ENCODE measurements around the gene GSTM3.

Gene GSTM3

GRCh38 chr1:109740615-109741373 lies at the start of gene GSTM3:
Gene GSTM3 (minus strand): TSS chr1:109741038. CDS start chr1:109740287, 751 bp downstream.
- DNase-seq: peak; percentile 36

GRCh38 chr1:109790329-109790728 lies 49.5 kb upstream of the GSTM3 start:
- DNase-seq: no peak

GRCh38 chr1:109789551-109790180 lies 48.8 kb upstream of the GSTM3 start:
- DNase-seq: no peak

- DNase-seq: no peak
Observed at GRCh38 chr1:109788695-109789521, 48.1 kb upstream of the GSTM3 start.

- no peak for DNase-seq
Observed at GRCh38 chr1:109787845-109788601, 47.2 kb upstream of the GSTM3 start.

- DNase-seq: no peak
Observed at GRCh38 chr1:109787211-109787844, 46.5 kb upstream of the GSTM3 start.

GRCh38 chr1:109786531-109787021 lies 45.7 kb upstream of the GSTM3 start:
- no peak for DNase-seq

- DNase-seq: no peak
Observed at GRCh38 chr1:109786112-109786480, 45.3 kb upstream of the GSTM3 start.

GRCh38 chr1:109785446-109786111 lies 44.7 kb upstream of the GSTM3 start:
- DNase-seq: no peak

GRCh38 chr1:109784551-109785252 lies 43.9 kb upstream of the GSTM3 start:
- no peak for DNase-seq

GRCh38 chr1:109783436-109783835 lies 42.6 kb upstream of the GSTM3 start:
- no peak for DNase-seq

GRCh38 chr1:109782927-109783326 lies 42.1 kb upstream of the GSTM3 start:
- DNase-seq: no peak

GRCh38 chr1:109782514-109782913 lies 41.7 kb upstream of the GSTM3 start:
- no peak for DNase-seq

- no peak for DNase-seq
Observed at GRCh38 chr1:109781806-109782205, 41.0 kb upstream of the GSTM3 start.

- DNase-seq: no peak
Observed at GRCh38 chr1:109780982-109781381, 40.1 kb upstream of the GSTM3 start.

GRCh38 chr1:109777980-109778625 lies 37.3 kb upstream of the GSTM3 start:
- no peak for DNase-seq

- no peak for DNase-seq
Observed at GRCh38 chr1:109777436-109777835, 36.6 kb upstream of the GSTM3 start.

- peak; percentile 69 for DNase-seq
Observed at GRCh38 chr1:109776911-109777310, 36.1 kb upstream of the GSTM3 start.

- DNase-seq: no peak
Observed at GRCh38 chr1:109776206-109776835, 35.5 kb upstream of the GSTM3 start.

GRCh38 chr1:109775398-109775797 lies 34.6 kb upstream of the GSTM3 start:
- no peak for DNase-seq

Measured in NCI-H1105 treated with DMSO at 0.1 percent for 48 hours (cell line).